Measurements from ENCODE around the gene RBFOX2. TPM values are rescaled to one million over a fixed set of nuclear protein-coding genes. Genes with fewer than 3 reads are reported as not detected.

The RBFOX2 gene
- total RNA-seq, 1 experiment from 2014 or later: 81.1 TPM

DNA sequence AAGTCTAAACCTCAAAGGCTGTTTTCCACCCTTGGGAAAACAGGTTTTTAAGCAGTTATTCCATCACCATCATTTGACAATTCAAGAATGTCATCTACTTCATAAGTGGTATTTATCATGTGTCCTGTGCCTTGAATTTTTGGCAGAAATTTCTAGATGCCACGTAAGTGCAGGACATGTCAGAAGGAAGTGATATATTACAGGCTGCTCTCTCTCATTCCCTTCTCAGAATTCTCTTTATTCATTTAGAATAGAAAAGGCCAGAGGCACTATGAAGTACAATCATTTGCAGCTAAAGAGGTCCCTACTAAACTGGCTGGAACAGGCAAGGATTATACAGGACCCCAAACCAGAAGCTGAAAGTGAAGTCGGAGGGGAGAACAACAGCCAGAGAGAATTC, 11.9 kb downstream of the RBFOX2 start:
- Histone ChIP-seq H3K4me1 (ENCODE audit: control insufficient read depth, insufficient read depth, low read length) (peaks cover 11% of the 10 kb centered on the region), H3K9me3 (ENCODE audit: control insufficient read depth, insufficient read depth, low read depth, low read length) (no peaks in the 10 kb centered on the region), H3K27ac (ENCODE audit: low read length) (no peak overlapping the region), H3K4me3 (ENCODE audit: low read depth in 2 of 2, low read length in 2 of 2) (no peak overlapping the region), H3K27me3 (ENCODE audit: control insufficient read depth, insufficient read depth, low read length) (no peaks in the 10 kb centered on the region), H3K36me3 (ENCODE audit: control insufficient read depth, insufficient read depth, low read length) (no peaks in the 10 kb centered on the region)
- CTCF ChIA-PET: no interaction called here
- DNase-seq (ENCODE audit: low read depth, low spot score) (no peak), ATAC-seq (no peak)
- in situ Hi-C loops (cut with HindIII; ENCODE audit: low pct_unique_long_range_greater_than_20kb, low sequenced_read_pairs) (no loop called here), intact Hi-C loops (cut with micrococcal nuclease; ENCODE audit: unreplicated experiment) (no loop called here)
- TF ChIP-seq SIN3A (IDR thresholded peaks at IDR 0.05; ENCODE audit: borderline replicate concordance, insufficient read depth, low read depth, low read length) (no peak), POLR2AphosphoS5 (IDR thresholded peaks at IDR 0.05; ENCODE audit: low read depth, low read length) (no peak), TCF7L2 (IDR thresholded peaks at IDR 0.05; ENCODE audit: low read depth, low read length) (no peak)
- TF ChIP-seq, protein P1, sequence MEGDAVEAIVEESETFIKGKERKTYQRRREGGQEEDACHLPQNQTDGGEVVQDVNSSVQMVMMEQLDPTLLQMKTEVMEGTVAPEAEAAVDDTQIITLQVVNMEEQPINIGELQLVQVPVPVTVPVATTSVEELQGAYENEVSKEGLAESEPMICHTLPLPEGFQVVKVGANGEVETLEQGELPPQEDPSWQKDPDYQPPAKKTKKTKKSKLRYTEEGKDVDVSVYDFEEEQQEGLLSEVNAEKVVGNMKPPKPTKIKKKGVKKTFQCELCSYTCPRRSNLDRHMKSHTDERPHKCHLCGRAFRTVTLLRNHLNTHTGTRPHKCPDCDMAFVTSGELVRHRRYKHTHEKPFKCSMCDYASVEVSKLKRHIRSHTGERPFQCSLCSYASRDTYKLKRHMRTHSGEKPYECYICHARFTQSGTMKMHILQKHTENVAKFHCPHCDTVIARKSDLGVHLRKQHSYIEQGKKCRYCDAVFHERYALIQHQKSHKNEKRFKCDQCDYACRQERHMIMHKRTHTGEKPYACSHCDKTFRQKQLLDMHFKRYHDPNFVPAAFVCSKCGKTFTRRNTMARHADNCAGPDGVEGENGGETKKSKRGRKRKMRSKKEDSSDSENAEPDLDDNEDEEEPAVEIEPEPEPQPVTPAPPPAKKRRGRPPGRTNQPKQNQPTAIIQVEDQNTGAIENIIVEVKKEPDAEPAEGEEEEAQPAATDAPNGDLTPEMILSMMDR (IDR thresholded peaks at IDR 0.05): no peak
- TF ChIP-seq, protein P2, sequence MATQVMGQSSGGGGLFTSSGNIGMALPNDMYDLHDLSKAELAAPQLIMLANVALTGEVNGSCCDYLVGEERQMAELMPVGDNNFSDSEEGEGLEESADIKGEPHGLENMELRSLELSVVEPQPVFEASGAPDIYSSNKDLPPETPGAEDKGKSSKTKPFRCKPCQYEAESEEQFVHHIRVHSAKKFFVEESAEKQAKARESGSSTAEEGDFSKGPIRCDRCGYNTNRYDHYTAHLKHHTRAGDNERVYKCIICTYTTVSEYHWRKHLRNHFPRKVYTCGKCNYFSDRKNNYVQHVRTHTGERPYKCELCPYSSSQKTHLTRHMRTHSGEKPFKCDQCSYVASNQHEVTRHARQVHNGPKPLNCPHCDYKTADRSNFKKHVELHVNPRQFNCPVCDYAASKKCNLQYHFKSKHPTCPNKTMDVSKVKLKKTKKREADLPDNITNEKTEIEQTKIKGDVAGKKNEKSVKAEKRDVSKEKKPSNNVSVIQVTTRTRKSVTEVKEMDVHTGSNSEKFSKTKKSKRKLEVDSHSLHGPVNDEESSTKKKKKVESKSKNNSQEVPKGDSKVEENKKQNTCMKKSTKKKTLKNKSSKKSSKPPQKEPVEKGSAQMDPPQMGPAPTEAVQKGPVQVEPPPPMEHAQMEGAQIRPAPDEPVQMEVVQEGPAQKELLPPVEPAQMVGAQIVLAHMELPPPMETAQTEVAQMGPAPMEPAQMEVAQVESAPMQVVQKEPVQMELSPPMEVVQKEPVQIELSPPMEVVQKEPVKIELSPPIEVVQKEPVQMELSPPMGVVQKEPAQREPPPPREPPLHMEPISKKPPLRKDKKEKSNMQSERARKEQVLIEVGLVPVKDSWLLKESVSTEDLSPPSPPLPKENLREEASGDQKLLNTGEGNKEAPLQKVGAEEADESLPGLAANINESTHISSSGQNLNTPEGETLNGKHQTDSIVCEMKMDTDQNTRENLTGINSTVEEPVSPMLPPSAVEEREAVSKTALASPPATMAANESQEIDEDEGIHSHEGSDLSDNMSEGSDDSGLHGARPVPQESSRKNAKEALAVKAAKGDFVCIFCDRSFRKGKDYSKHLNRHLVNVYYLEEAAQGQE (IDR thresholded peaks at IDR 0.05; ENCODE audit: insufficient read depth in 1 of 2, low read depth in 2 of 2, low read length in 1 of 2): no peak
- POLR2A ChIA-PET: no interaction called here
- no TSS peak for BruUV-seq (replicated peaks)

DNA sequence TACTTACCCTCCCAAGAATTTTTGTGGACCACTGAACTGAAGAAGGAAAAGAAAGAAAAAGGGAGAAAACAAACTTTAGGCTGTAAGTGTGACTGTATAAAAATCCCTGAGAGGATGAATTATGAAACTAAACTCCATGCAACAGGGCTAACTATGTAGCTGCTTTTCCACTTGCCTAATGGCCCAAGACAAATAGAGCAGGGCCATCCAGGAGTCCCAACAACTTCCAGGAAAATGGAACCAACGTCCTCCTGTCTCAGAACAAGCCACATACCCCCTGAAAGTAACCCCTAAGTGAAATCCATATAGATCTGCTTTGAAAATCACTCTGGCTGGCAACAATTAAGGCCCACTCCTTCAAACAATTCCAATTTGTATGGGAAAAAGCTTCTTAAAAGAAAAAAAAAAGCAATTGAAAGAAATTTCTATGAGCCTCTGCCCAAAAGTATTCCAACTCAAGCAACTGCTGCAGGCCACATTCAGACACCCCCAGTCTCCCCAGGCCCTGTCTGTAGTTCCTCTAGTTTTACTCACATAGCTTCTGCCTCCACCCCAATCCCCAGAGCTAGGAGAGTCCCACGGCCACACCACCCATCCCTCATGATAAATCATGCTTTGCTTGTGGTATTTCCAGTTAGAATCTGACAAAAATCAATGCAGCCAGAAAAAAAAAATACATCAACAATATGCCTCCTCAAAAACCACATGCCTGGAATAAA, 12.7 kb downstream of the RBFOX2 start:
- no TSS peak for BruUV-seq (replicated peaks)
- CTCF ChIA-PET: no interaction called here
- no peaks in the 10 kb centered on the region for H3K36me3 ChIP-seq (ENCODE audit: control insufficient read depth, insufficient read depth, low read length)
- no peak for DNase-seq (ENCODE audit: low read depth, low spot score)
- no peak overlapping the region for H3K27ac ChIP-seq (ENCODE audit: low read length)
- H3K4me1 ChIP-seq (ENCODE audit: control insufficient read depth, insufficient read depth, low read length): peaks cover 11% of the 10 kb centered on the region
- H3K4me3 ChIP-seq (ENCODE audit: low read depth in 2 of 2, low read length in 2 of 2): no peak overlapping the region
- H3K9me3 ChIP-seq (ENCODE audit: control insufficient read depth, insufficient read depth, low read depth, low read length): no peaks in the 10 kb centered on the region
- no peak for ATAC-seq
- POLR2A ChIA-PET: interaction anchor here (0.6 kb wide), 1 partner anchor 34 kb away, joined by 4 read pairs; no protein-coding TSS in a partner anchor
- H3K27me3 ChIP-seq (ENCODE audit: control insufficient read depth, insufficient read depth, low read length): no peaks in the 10 kb centered on the region
- TF ChIP-seq, protein P1 (IDR thresholded peaks at IDR 0.05): no peak
- TF ChIP-seq POLR2AphosphoS5 (IDR thresholded peaks at IDR 0.05; ENCODE audit: low read depth, low read length): no peak
- TF ChIP-seq, protein P2 (IDR thresholded peaks at IDR 0.05; ENCODE audit: insufficient read depth in 1 of 2, low read depth in 2 of 2, low read length in 1 of 2): no peak
- TF ChIP-seq SIN3A (IDR thresholded peaks at IDR 0.05; ENCODE audit: borderline replicate concordance, insufficient read depth, low read depth, low read length): no peak
- TF ChIP-seq TCF7L2 (IDR thresholded peaks at IDR 0.05; ENCODE audit: low read depth, low read length): no peak
- intact Hi-C loops (cut with micrococcal nuclease; ENCODE audit: unreplicated experiment) (no loop called here), in situ Hi-C loops (cut with HindIII; ENCODE audit: low pct_unique_long_range_greater_than_20kb, low sequenced_read_pairs) (no loop called here)

Data from Panc1 (cell line).